Astrocyte (in vitro differentiated cells and primary cell): ENCODE data around the gene ACBD3.

ENCODE experiments used
- EZH2 ChIP-seq: IDR thresholded peaks from 2 replicates; pipeline ENCODE4 v1.6.1; 2012; ENCODE audit warnings: mild to moderate bottlenecking, low read length, inconsistent platforms; ENCODE audit not compliant: insufficient read depth
- TF ChIP-seq, protein P1 (sequence below): IDR thresholded peaks from 2 replicates; pipeline ENCODE4 v1.5.1; 2011; ENCODE audit warnings: low read depth, mild to moderate bottlenecking, inconsistent platforms, low read length, moderate library complexity; ENCODE audit not compliant: insufficient read depth

GRCh38 chr1:226129230-226129629, 57.3 kb downstream of the ACBD3 start:
- TF ChIP-seq, protein P1, sequence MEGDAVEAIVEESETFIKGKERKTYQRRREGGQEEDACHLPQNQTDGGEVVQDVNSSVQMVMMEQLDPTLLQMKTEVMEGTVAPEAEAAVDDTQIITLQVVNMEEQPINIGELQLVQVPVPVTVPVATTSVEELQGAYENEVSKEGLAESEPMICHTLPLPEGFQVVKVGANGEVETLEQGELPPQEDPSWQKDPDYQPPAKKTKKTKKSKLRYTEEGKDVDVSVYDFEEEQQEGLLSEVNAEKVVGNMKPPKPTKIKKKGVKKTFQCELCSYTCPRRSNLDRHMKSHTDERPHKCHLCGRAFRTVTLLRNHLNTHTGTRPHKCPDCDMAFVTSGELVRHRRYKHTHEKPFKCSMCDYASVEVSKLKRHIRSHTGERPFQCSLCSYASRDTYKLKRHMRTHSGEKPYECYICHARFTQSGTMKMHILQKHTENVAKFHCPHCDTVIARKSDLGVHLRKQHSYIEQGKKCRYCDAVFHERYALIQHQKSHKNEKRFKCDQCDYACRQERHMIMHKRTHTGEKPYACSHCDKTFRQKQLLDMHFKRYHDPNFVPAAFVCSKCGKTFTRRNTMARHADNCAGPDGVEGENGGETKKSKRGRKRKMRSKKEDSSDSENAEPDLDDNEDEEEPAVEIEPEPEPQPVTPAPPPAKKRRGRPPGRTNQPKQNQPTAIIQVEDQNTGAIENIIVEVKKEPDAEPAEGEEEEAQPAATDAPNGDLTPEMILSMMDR, result no peak
- TF ChIP-seq EZH2, result no peak
